ENCODE data around the gene SERPINA1. TPM values are rescaled to one million over a fixed set of nuclear protein-coding genes. Genes with fewer than 3 reads are reported as not detected.

Gene SERPINA1
- total RNA-seq, 1 donor from 2014 or later: 0.58 TPM

DNA sequence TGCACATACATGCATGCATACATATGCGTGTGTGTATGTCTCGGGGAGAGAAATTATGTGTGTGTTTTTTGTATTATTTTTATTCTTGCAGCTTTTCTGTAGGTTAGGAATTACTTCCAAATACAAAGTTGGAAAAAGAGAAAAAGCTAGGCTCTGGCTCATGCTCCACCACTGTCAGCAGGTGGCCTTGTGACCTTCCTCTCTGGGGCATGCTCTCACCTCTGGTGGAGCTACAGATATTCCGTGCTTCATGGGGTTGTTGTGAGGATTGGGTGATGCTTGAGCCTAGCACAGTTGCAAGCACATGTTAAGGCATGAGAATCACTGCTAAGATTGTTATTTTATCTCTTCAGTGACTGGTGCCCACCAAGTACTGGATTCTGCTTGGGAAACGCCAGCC lies 58.5 kb downstream of the SERPINA1 start:
- Mint-ChIP-seq H3K4me3 (no peak overlapping the region), H3K36me3 (no peaks in the 10 kb centered on the region), H3K4me1 (no peaks in the 10 kb centered on the region), H3K27ac (no peak overlapping the region), H3K9me3 (peaks cover 9% of the 10 kb centered on the region), H3K27me3 (ENCODE audit: low read depth) (no peaks in the 10 kb centered on the region)
- no peak for DNase-seq (ENCODE audit: low spot score in 2 of 2, unreplicated experiment in 2 of 2)
- no peak for TF ChIP-seq CTCF (IDR thresholded peaks at IDR 0.05; ENCODE audit: unreplicated experiment)

DNA sequence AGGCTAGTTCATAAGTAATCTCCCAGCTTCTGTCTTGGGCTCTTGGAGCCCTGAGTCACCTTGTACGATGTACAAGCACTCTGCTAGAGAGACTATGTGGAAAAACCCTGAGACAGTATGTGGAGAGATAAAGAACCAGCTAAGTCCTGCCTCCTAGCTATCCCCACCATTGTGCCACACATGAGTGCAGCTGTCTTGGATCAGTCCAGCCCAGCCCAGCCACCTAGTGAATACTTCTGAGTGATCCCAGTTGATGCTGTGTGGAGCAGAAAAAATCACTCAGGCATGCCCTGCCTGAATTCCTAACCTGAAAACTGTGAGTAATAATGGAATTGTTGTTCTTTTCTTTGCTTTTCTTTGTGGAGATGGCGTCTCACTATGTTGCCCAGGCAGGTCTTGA lies 60.2 kb downstream of the SERPINA1 start:
- TF ChIP-seq CTCF (IDR thresholded peaks at IDR 0.05; ENCODE audit: unreplicated experiment): no peak
- Mint-ChIP-seq H3K4me1 (no peaks in the 10 kb centered on the region), H3K27ac (no peak overlapping the region), H3K27me3 (ENCODE audit: low read depth) (peaks cover 4% of the 10 kb centered on the region), H3K9me3 (peaks cover 5% of the 10 kb centered on the region), H3K36me3 (no peaks in the 10 kb centered on the region), H3K4me3 (no peak overlapping the region)
- DNase-seq (ENCODE audit: low spot score in 2 of 2, unreplicated experiment in 2 of 2): no peak

Other genes starting within 250 kb of the SERPINA1 start
- 0.29 to 0.64 TPM (median 0.54 TPM) in 3 replicates for gene PPP4R4, start 214.3 kb downstream of the SERPINA1 start, total RNA-seq
- gene SERPINA10, start 95.3 kb downstream of the SERPINA1 start, total RNA-seq: not detected in 3 replicates
- not detected in 3 replicates for gene SERPINA6, start 65.3 kb downstream of the SERPINA1 start, total RNA-seq
- not detected in 3 replicates for gene SERPINA2, start 21.9 kb downstream of the SERPINA1 start, total RNA-seq
- gene SERPINA11, start 64.2 kb upstream of the SERPINA1 start, total RNA-seq: not detected in 3 replicates
- gene SERPINA9, start 87.6 kb upstream of the SERPINA1 start, total RNA-seq: not detected in 3 replicates
- not detected in 3 replicates for gene SERPINA12, start 120.9 kb upstream of the SERPINA1 start, total RNA-seq
- not detected in 3 replicates for gene SERPINA4, start 172.8 kb upstream of the SERPINA1 start, total RNA-seq
- gene SERPINA5, start 192.8 kb upstream of the SERPINA1 start, total RNA-seq: 0.16 to 0.44 TPM (median 0.29 TPM) in 3 replicates
- 0.11 to 0.29 TPM in 2 of 3 replicates, not detected in the other for gene SERPINA3, start 223.8 kb upstream of the SERPINA1 start, total RNA-seq

Measured in mesothelial cell of epicardium (in vitro differentiated cells).